Endothelial cell of hepatic sinusoid (primary cell): Measurements from ENCODE around the gene TXNDC16.

Source experiments
- in situ Hi-C: cut with HindIII; loops from 2 replicates; pipeline ENCODE4 v1.10.0; 2017; ENCODE audit warnings: low sequenced_read_pairs

TXNDC16 gene

GRCh38 chr14:52457411-52457810 lies 94.9 kb downstream of the TXNDC16 start:
- in situ Hi-C loops = no loop called here

DNA sequence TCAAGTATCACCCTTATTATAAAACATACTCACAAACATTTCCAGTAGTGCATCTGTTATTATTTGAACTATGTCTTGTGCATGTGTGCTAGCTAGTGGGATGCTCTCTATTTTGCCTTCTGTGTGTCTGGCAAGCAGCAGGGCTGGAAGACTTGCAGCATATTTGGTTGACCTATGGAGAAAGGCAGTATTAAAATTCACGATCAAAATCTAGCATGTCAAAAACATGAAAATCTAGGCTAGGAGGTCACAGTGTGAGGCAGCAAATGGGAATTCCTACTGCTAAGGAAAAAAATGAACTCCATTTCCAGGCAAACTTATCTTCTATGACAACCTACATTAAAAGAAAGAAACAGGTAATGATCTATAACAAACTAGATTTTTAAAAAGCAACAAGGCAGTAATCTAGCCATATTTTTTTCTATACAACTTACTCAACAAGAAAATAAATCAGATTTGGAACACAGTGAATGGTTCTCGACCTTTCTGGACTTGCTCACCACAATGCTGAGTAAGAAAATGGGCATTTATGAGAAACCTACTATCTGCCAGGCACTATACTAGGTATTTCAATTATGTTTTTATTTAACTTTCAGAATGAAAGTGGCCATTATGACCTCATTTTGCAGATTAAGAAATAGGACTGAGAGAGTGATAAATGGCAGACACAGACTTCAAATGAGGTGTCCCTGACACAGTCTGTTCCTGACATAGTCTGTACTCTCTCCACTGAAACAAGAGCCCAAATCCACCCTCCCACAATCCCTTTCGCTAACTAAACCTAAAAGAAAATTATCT lies 96.8 kb downstream of the TXNDC16 start:
- in situ Hi-C loops = no loop called here

DNA sequence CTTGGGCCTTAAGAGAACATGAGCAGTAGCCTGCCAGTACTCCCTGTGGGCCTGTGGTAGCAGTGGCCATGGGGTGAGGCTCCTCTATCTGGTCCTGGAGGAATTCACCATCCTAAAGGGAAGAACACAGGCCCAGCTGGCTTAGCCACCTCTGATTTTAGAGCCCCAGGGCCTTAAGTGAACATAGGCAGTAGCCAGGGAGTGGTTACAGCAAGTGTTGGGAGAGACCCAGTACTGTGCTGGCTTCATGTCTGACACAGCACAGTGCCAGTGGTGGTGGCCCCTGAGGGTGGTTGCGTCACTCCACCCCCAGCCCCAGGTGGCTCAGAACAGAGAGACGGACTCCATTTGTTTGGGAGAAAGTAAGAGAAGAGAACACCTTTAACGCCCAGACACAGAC lies 105.1 kb downstream of the TXNDC16 start:
- in situ Hi-C loops = loop anchor here (25.0 kb wide), 1 partner anchor 160 kb away; no protein-coding TSS in a partner anchor

- in situ Hi-C loops = loop anchor here (25.0 kb wide), 1 partner anchor 159 kb away; no protein-coding TSS in a partner anchor
Measured at GRCh38 chr14:52446355-52446754, 106.0 kb downstream of the TXNDC16 start.

- in situ Hi-C loops = loop anchor here (5.0 to 25.0 kb wide), 2 partner anchors 41 to 156 kb away; no protein-coding TSS in a partner anchor
Measured at GRCh38 chr14:52443506-52443905, 108.8 kb downstream of the TXNDC16 start.

DNA sequence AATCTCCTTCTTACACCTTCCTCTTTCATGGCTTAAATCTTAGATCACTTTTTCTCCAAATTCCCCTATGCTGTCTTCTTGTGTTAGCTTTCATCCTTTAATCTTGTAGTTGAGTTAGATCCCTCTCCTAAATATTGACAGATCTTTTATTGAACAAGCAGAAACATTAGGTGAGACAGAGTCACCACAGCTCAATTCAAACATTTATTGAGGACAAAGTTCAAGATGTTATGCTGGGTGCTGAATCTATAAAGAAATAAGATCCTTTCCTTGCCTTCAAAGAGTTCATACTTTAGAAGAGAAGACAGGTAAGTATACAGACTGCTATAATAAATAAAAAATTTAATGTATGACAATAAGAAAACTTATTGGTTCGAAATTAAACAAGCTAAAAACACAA lies 109.7 kb downstream of the TXNDC16 start:
- in situ Hi-C loops = loop anchor here (5.0 to 25.0 kb wide), 2 partner anchors 40 to 155 kb away; no protein-coding TSS in a partner anchor

DNA sequence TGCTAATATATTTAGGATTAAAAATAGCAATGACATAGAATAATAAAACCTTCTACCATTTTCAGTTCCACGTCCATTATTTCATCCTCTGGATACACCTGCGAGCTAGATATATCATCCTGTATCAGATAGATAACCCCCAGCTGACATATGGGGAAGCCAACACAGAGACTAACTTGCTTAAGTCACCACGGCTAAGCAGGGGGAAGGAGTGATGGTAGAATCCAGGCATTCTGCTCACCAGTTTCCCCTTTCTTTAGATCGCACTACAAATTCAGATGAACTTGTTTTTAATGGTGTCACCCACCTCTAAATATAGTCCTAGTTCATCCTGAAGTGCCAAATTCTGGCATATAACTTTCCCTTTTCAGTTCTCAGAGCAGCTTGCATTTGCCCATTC lies 110.1 kb downstream of the TXNDC16 start:
- in situ Hi-C loops = loop anchor here (5.0 to 25.0 kb wide), 2 partner anchors 40 to 155 kb away; no protein-coding TSS in a partner anchor

- in situ Hi-C loops = loop anchor here (25.0 kb wide), 1 partner anchor 152 kb away; no protein-coding TSS in a partner anchor
Measured at GRCh38 chr14:52439476-52439875, 112.8 kb downstream of the TXNDC16 start.

DNA sequence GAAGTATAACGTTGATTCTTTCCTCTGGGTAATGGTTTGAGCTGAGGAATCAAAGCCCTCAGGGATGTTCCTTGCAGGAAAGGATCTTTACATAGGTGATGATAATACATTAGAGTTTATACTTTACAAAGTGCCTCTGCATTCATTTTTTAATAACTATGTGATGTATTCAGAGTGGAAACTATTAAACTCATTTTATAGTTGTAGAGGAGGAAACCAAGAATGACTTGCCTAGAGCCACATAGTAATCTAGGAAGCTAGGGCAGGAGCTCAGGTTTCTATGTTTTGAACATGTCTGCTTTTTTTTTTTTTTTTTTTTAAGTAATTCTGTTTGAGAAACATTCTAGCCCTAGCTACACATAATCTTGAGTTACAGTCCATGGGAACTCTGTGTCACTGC lies 117.3 kb downstream of the TXNDC16 start:
- in situ Hi-C loops = loop anchor here (25.0 kb wide), 1 partner anchor 148 kb away; no protein-coding TSS in a partner anchor

DNA sequence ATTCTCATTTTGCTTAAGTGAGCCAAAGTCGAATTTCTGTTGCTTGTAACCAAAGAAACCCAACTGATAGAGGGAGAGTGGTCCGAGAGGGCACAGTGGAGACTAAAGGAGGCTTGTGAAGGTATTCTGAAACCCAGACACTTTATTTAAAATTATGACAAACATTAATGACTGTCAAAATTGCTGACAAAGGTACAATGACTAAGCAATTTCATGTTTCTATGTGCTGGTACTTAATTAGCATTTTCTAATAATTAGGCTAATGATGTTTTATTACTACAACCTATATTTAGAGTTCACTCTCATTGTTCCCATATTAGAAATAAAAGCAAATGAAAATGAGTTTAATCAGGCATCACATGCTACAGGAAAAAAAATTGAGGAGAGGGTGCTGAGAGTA lies 121.8 kb downstream of the TXNDC16 start:
- in situ Hi-C loops = loop anchor here (25.0 kb wide), 1 partner anchor 143 kb away; no protein-coding TSS in a partner anchor

DNA sequence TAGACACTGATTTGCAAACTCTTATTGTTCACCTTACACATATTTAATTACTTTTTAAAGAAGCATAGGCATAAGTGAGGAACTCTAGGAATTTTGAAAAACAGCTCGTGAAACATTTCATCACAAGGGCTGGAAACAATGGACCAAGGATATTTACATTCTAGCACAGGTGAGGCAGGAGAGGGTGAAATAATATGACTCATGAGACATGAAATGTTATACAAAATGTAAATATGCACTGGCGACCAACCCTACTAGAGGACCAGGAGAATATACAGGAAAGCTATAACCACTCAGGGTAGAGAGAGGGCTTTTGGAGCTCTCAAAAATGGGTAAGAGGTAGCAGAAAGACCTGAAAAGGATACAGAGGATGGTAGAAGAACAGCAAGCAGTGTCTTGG lies 122.9 kb downstream of the TXNDC16 start:
- in situ Hi-C loops = loop anchor here (25.0 kb wide), 1 partner anchor 142 kb away; no protein-coding TSS in a partner anchor

DNA sequence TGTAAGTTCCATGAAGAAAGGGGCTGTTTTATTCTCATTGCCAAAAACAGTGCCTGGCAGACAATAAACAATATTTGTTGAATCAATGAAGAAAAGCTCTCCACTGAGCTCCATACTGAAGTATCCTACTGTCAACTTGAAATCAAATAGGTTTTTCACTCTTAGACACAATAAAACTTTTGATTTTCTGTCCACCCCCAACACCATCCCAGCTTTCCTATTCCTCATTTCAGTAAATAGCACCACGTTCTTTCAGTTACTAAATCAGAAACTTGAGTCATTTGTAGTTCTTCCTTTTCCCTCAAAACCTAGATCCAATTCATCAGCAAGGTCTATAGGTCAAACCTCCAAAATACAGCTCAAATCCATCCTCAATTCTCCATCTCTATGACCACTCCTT lies 124.8 kb downstream of the TXNDC16 start:
- in situ Hi-C loops = loop anchor here (25.0 kb wide), 1 partner anchor 140 kb away; no protein-coding TSS in a partner anchor

- in situ Hi-C loops = no loop called here
Measured at GRCh38 chr14:52422650-52423356, 129.5 kb downstream of the TXNDC16 start.

- in situ Hi-C loops = no loop called here
Measured at GRCh38 chr14:52417139-52417538, 135.2 kb downstream of the TXNDC16 start.

DNA sequence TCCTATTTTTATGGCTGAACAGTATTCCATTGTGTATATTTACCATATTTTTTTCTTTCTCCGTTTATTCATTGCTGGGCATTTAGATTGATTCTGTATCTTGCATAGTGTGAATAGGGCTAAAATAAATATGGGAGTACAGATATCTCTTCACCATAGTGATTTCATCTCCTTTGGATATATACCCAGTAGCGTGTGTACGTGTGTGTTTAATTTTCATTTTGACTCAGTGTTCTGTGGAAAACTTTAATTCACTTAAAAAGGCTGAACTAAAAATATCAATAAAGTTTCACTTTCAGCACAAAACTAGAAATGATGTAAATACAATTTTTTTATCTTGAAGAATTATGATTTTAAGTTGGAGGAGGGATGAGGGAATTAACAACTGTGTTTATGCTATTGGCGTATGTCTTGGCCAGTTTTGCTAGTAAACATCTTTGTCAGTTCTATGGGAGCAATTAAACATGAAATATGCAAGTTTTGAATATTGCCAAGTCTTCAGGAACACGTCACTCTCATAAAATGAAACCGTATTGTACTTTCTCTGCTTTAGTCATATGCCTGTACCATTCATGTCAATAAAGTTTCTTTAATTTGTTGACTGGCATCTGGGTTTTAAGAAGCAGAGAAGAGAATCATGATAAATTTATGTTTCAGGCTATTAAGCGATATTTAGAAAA lies 138.4 kb downstream of the TXNDC16 start:
- in situ Hi-C loops = no loop called here

- in situ Hi-C loops = no loop called here
Measured at GRCh38 chr14:52412426-52412825, 139.9 kb downstream of the TXNDC16 start.

- in situ Hi-C loops = no loop called here
Measured at GRCh38 chr14:52405314-52405713, 147.0 kb downstream of the TXNDC16 start.

DNA sequence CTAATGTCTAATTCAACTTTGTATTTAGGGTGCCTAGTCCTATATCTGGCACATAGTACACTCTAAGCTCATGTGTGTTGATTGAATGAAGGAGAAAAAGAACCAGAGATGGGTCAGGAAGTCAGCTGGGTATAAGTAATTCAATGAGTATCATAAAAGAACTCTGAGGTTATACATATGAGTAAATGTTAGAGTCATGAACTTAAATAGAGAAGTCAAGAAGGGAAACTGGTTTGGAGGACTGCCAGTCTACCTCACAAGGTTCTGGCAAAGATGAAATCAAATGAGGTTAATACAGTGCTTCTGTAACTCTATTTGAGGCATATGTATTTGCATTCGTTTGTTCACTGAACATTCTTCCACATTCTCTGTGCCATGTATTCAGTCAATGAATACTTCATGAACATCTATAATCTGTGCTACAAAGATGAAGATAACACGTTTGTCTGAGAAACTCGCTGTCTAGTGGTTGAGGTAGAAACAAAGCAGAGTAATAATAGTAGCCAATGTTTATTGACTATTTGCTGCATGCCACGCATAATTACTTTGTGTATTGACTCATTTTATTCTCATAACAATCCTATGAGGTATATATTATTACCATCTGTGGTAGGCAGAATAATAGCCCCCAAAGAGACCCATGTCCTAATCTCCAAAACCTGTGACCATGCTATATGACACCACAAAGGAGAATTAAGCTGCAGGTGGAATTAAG lies 149.3 kb downstream of the TXNDC16 start:
- in situ Hi-C loops = loop anchor here (5.0 kb wide), 1 partner anchor 39 kb away; no protein-coding TSS in a partner anchor

- in situ Hi-C loops = loop anchor here (5.0 kb wide), 1 partner anchor 41 kb away; no protein-coding TSS in a partner anchor
Measured at GRCh38 chr14:52400846-52401245, 151.5 kb downstream of the TXNDC16 start.
